Measurements from ENCODE around the gene C22orf39.
"Not testable (repeated sequence)": the region's sequence is repeated elsewhere in the genome, so short reads cannot be mapped to it uniquely, and the experiment has no call there.

C22orf39 gene

DNA sequence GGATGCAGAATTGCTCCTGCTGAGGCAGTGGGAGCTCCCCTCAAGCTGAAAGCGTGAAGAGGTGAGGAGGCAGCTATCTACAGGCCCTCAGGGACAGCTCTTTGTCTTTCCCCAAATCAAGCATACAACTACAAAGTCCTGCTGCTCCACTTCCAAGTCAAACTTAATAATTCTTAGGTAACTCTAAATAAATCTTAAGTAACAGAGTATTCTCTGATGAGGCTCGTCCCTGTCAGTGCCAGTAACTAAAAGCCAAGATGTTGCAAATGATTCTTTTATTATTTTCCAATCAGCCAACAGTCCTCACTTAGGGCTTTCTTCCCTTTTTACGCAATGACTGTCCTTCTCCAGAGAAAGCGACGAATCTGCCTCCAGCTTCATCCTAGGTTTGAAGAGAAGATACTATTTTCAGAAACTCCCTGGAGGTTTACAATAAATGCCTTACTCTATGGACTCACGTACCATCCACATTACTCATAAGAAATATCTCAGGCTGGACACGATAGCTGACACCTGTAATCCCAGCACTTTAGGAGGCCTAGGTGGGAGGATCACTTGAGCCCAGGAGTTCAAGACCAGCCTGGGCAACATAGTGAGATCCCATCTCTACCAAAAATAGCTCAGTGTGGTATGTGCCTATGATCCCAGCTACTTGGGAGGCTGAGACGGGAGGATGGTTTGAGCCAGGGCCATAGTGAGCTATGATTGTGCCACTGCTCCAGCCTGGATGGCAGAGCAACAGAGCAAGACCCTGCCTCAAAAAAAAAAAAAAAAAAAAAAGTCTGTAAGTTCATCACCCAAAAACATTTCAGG lies 3.1 kb upstream of the C22orf39 start:
- no peak for DNase-seq

GRCh38 chr22:19449422-19449767 lies 1.9 kb upstream of the C22orf39 start:
- no peak for DNase-seq

- DNase-seq, result no peak
Measured at GRCh38 chr22:19448739-19449421, 1.4 kb upstream of the C22orf39 start.

- DNase-seq, result no peak
Measured at GRCh38 chr22:19448076-19448607, 631 bp upstream of the C22orf39 start.

DNA sequence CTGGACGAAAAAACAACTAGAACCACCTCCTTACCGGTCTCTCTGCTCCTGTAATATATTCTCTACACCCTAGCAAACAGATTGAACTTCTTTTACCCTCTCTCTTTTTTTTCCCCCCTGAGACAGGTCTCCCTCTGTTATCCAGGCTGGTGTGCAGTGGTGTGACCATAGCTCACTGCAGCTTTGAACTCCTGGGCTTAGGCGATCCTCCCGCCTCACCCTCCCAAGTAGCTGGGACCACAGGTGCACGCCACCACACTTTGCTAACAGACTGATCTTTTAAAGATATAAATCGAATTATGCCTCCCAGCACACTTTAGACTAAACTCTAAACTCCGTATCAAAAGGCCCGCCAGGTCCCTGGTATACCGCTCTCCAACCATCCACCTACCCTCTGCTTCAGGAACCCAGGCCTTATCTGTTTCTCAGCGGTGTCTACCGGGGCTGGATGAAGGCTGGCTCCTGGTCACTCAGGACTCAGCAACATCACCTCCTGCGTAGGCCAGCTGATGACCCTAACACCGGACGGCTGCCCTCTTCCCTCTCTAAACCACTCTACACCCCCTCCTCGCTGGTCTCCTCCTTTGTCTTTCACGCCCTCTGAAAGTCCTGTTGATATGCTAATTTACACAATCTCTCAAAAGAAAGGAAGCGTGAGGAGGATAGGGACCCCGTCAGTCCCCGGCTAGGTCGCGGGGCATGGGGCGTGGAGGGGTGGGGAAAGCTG lies 745 bp downstream of the C22orf39 start:
- no peak for DNase-seq

GRCh38 chr22:19445279-19445982 lies 2.1 kb downstream of the C22orf39 start:
- DNase-seq, result not testable (repeated sequence)

DNA sequence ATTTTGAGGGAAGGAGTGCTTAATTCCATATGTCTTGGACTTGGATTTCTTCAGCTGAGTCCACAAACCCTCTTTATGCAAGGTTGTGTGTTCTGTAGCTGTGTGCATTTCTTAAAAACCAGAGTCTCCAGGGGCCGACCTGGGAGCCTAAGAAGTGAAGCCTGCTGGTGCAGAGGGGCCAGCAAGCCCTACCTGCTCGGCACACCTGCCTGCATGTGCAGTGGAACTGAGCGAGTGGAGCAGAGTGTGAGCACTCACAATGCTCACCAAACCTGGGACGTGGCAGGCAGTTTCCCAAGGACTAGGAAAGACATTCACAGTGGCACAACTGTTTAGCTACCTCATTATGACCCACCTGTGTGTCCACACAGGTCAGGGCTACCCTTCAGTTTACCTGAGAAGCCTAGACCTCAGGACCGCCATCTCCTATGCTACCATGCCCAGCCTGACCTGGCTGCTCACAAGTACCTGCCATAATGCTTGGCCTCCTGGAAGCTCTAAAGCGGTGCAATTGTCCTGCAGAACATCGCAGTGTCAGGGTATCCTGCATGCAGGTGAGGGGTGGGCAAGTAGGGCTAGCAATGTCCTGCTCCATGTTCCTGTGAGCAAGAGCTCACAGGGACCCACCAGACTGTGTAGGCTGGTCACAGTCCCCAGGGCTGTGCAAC lies 3.8 kb downstream of the C22orf39 start:
- DNase-seq, result no peak

DNA sequence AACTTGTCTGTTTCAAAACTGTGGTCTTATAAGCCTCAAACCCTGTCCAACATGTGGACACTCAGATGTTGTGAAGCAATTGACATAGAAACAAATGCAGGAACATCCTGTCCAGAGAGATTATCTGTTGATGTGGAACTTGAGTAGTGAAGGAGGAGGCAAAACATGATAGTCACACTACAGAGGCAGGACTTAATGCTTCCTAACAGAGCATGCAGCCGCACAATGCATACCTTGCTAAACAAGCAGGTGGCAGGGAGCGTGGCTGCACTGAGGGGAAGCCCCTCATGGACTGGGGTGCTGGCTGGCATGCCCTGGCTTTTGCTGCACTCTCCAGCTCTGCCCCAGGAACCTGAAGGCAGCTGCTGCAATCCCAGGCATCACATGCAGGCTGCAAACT lies 5.3 kb downstream of the C22orf39 start:
- DNase-seq, result no peak

DNA sequence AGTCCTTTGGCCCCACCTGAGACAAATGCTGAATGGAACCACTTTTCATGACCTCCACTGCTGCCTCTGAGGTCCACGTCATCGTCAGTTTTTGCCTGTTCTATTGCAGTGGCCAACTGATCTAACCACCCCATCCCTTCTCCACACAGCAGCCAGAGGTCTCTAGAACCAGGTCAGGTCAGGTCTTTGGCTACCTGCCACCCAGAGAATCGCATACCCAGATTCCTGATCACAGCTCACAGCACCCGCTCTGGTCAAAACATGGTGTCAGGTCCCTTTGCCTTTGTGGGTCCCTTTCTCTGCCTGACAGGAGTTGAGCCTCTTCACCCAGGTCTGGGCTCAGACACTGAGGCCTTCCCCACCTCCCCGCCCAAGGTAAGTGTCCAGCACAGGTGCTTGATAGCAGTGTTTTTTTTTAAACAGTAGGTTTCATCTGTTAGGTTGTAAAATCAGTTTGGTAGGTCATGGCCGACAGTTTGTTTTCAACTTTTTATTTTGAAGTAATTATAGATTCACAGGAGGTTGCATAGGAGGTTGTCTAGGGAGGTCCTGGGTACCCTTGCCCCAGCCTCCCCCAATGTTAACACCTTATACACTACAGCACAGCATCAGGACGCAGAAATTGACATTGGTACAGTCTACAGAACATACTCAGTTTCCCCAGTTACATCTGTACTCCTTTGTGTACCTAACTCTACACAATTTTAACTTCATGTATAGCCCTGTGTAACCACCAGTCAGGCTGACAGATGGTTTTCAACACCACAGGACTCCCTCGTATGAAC lies 6.9 kb downstream of the C22orf39 start:
- no peak for DNase-seq

DNA sequence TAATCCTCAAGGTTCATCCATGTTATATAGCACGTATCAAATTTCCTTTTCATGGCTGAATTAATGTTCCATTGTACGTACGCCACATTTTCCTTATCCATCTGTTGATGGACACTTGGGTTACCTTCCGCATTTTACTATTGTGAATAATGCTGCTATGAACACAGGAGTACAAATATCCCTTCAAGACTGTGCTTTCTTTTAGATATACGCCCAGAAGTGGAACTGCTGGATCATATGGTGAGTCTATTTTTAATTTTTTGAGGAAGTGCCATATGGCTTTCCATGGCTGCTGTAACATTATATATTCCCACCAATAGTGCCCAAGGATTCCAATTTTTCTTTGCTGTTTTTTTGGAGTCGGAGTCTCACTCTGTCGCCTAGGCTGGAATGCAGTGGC lies 9.2 kb downstream of the C22orf39 start:
- peak; percentile 30 for DNase-seq

DNA sequence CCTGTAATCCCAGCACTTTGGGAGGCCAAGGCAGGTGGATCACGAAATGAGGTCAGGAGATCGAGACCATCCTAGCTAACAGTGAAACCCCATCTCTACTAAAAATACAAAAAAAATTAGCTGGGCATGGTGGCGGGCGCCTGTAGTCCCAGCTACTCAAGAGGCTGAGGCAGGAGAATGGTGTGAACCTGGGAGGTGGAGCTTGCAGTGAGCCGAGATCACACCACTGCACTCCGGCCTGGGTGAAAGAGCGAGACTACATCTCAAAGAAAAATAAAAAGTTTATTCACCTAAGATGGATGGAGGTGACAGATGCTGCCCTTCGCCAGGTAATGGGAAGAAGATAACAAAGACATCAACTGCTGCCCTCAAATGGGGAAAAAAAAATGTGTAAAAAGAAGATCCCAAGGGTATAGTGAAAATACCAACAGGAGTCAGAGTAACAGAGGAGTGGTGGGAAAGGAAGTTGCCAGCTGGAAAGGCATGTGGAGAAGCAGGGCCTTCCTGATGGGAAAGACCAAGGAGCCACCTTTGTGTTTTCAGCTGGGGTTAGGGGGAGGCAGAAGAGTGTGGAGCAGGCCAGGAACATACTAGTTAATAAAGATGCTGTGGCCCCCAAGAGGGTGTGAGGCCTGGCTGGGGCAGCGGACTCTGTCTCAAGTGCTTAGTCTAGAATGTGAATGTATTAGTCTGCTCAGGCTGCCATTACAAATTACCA lies 10.9 kb downstream of the C22orf39 start:
- DNase-seq, result not testable (repeated sequence)

DNA sequence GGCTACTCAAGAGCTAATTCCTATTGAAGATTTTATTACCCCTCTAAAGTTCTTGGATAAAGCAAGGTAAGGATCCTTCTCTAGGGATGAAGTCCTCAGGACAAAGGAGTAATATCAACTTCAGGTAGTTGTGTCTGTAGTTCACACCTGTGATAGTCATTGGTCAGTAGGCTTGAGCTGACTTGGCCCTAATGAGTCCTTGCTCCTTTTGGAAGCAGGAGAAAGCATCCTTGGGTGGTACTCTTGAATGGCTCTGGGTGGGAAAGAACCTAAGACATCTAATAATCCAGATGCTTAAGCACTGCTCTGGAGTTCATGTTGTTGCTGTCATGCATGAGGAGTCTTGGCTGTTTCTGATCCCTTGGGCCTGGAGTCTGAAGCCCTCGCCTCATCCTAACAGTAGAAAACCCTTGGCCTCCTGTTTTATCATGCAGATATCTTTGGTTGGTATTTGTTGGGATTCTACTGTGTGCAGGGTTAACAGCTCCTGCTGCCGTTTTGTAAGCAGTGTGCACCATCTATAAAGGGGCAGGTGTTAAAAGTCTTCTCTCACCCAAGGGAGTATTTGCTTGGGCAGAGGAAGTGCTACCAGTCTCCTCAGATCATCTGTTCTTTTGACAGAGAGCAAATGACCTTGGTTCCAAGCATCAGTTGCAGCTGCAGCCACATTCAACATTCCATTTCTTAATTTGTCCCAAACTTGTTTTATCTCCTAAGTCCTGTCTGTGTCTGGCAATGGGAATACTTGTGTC lies 12.5 kb downstream of the C22orf39 start:
- DNase-seq, result no peak

- peak; percentile 31 for DNase-seq
Measured at GRCh38 chr22:19434401-19434800, 13.1 kb downstream of the C22orf39 start.

DNA sequence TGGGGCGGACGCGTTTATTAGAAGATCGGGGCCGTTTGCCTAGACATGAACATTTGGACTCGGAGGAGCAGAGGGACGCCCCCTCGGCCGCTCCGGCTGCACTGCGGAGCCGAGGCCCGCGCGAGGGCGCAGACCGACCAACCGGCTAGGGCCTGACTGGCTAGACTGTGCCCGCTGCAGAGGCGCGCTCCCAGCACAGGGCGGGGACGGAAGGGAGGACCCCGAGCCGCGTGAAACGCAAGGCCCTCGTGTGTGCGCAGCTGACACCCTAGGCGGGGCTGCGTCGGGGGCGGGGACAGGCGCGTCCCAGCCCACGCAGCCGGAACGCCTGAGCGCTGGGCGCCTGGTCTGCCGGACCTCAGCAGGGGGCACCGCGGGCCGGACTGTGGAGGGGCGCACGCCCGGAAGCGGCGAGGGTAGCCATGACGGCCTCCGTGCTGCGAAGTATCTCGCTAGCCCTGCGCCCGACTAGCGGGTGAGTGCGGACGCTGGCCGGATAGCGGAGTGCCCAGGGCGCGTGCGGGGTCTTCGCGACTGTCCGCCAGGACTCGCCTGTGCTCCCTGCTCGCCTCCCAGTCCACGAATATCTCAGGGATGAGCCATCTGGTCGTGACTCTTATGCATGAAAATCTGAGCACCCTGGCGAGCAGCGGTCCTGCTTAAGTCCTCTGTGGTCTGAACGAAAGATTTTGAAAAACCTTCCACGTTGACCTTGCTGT lies 15.2 kb downstream of the C22orf39 start, which contains the start of gene MRPL40:
TSS of gene MRPL40 (plus strand) at position 413 of the 719 bp plus-strand sequence. CDS start at position 423, 10 bp downstream.
- peak; percentile 98 for DNase-seq

GRCh38 chr22:19431649-19432132 lies 15.8 kb downstream of the C22orf39 start, which contains the start of gene HIRA:
Gene HIRA (minus strand): TSS chr22:19431733. CDS start chr22:19431476, 257 bp downstream.
- DNase-seq, result peak; percentile 69

DNA sequence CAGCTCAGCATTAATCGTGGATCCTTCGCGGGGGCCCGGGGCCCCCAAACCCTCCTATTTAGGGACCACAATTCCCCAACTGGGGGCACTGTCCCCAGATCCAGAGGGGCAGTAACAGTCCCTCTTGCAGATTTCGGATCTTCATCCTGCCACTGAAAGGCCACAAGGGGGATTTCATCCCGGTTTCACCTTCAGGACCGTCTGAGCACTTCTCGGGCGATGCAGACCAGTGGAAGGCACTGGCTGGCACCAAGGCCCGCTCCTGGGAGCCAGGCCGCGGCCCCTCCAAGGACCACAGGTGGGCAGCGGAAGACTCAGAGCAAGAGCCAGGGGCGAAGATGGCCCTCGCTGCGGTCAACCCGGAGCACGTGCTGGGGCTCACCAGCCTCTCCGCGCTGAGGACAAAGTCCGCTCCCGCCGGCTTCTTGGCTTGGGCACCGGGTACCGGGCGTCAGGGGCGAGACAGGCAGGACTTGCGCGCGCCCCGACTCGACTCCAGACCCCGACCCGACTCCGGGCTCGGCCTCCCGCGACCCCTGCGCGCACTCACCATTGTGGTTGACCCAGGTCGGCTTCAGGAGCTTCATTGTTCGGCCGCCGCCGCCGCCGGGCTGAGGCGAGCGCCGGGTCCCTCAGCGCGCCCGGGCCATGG lies 16.5 kb downstream of the C22orf39 start:
- no peak for DNase-seq

- peak; percentile 65 for DNase-seq
Measured at GRCh38 chr22:19429950-19430889, 17.3 kb downstream of the C22orf39 start.
